ENCODE data around the gene PRKCE.

PRKCE gene

GRCh38 chr2:46169467-46169866, 518.0 kb downstream of the PRKCE start:
- no peak for DNase-seq (ENCODE audit: low read depth)
- H3K4me3 ChIP-seq (ENCODE audit: control insufficient read depth, low read depth, low read length), result no peak overlapping the region
- no peak for TF ChIP-seq CTCF (IDR thresholded peaks at IDR 0.05; ENCODE audit: control insufficient read depth, insufficient read depth, low read depth, low read length, missing control alignments)

GRCh38 chr2:46170026-46170425, 518.6 kb downstream of the PRKCE start:
- no peak for DNase-seq (ENCODE audit: low read depth)
- H3K4me3 ChIP-seq (ENCODE audit: control insufficient read depth, low read depth, low read length), result no peak overlapping the region
- no peak for TF ChIP-seq CTCF (IDR thresholded peaks at IDR 0.05; ENCODE audit: control insufficient read depth, insufficient read depth, low read depth, low read length, missing control alignments)

GRCh38 chr2:46170611-46171350, 519.3 kb downstream of the PRKCE start:
- no peak for TF ChIP-seq CTCF (IDR thresholded peaks at IDR 0.05; ENCODE audit: control insufficient read depth, insufficient read depth, low read depth, low read length, missing control alignments)

GRCh38 chr2:46171411-46171953, 520.0 kb downstream of the PRKCE start:
- TF ChIP-seq CTCF (IDR thresholded peaks at IDR 0.05; ENCODE audit: control insufficient read depth, insufficient read depth, low read depth, low read length, missing control alignments), result no peak
- DNase-seq (ENCODE audit: low read depth), result peak; percentile 57
- no peak overlapping the region for H3K4me3 ChIP-seq (ENCODE audit: control insufficient read depth, low read depth, low read length)

More at GRCh38 chr2:46170611-46171350, 519.3 kb downstream of the PRKCE start:
- no peak overlapping the region for H3K4me3 ChIP-seq (ENCODE audit: control insufficient read depth, low read depth, low read length)
- no peak for DNase-seq (ENCODE audit: low read depth)

- DNase-seq (ENCODE audit: low read depth), result no peak
- H3K4me3 ChIP-seq (ENCODE audit: control insufficient read depth, low read depth, low read length), result no peak overlapping the region
- TF ChIP-seq CTCF (IDR thresholded peaks at IDR 0.05; ENCODE audit: control insufficient read depth, insufficient read depth, low read depth, low read length, missing control alignments), result no peak
These were observed 520.6 kb downstream of the PRKCE start for GRCh38 chr2:46171996-46172546.

- no peak for DNase-seq (ENCODE audit: low read depth)
- H3K4me3 ChIP-seq (ENCODE audit: control insufficient read depth, low read depth, low read length), result no peak overlapping the region
- no peak for TF ChIP-seq CTCF (IDR thresholded peaks at IDR 0.05; ENCODE audit: control insufficient read depth, insufficient read depth, low read depth, low read length, missing control alignments)
These were observed 521.6 kb downstream of the PRKCE start for GRCh38 chr2:46173030-46173429.
